ENCODE data around the gene NPFFR2. TPM values are rescaled to one million over a fixed set of nuclear protein-coding genes. Genes with fewer than 3 reads are reported as not detected.

NPFFR2 gene
- total RNA-seq, 4 donors from 2014 or later: 0.39 to 1.0 (median 0.66) TPM; not detected in 1

GRCh38 chr4:72109959-72110497 lies 78.2 kb downstream of the NPFFR2 start:
- 83% methylated on average over 2 of the region's 2 CpGs for WGBS

GRCh38 chr4:72110886-72111285 lies 79.1 kb downstream of the NPFFR2 start:
- H3K27ac ChIP-seq (replicated peaks in 1 of 4): no peak overlapping the region
- no peaks in the 10 kb centered on the region for H3K9me3 ChIP-seq
- intact Hi-C loops (cut with DNase I): no loop called here
- H3K4me1 ChIP-seq: no peaks in the 10 kb centered on the region
- TF ChIP-seq EP300 (IDR thresholded peaks at IDR 0.05): no peak
- no peak for TF ChIP-seq CTCF (IDR thresholded peaks at IDR 0.05)
- no peak for TF ChIP-seq POLR2A (IDR thresholded peaks at IDR 0.05; ENCODE audit: low read depth)
- TF ChIP-seq POLR2AphosphoS5 (IDR thresholded peaks at IDR 0.05): no peak
- whole genome bisulfite sequencing: 91% methylated on average over 1 of the region's 1 CpG
- no peaks in the 10 kb centered on the region for H3K36me3 ChIP-seq
- H3K27me3 ChIP-seq: no peaks in the 10 kb centered on the region
- H3K4me3 ChIP-seq: no peak overlapping the region
- no peak for DNase-seq (ENCODE audit: extremely low spot score)

More at GRCh38 chr4:72109959-72110497, 78.2 kb downstream of the NPFFR2 start:
- H3K27me3 ChIP-seq: no peaks in the 10 kb centered on the region
- no peaks in the 10 kb centered on the region for H3K4me1 ChIP-seq
- no peaks in the 10 kb centered on the region for H3K36me3 ChIP-seq
- TF ChIP-seq CTCF (IDR thresholded peaks at IDR 0.05) (no peak), POLR2A (IDR thresholded peaks at IDR 0.05; ENCODE audit: low read depth) (no peak), POLR2AphosphoS5 (IDR thresholded peaks at IDR 0.05) (no peak), EP300 (IDR thresholded peaks at IDR 0.05) (no peak)
- no peaks in the 10 kb centered on the region for H3K9me3 ChIP-seq
- intact Hi-C loops (cut with DNase I): no loop called here
- DNase-seq (ENCODE audit: extremely low spot score): no peak
- no peak overlapping the region for H3K4me3 ChIP-seq
- H3K27ac ChIP-seq (replicated peaks in 1 of 4): no peak overlapping the region

GRCh38 chr4:72111863-72112262 lies 80.1 kb downstream of the NPFFR2 start:
- Histone ChIP-seq H3K27me3 (no peaks in the 10 kb centered on the region), H3K4me1 (no peaks in the 10 kb centered on the region), H3K36me3 (no peaks in the 10 kb centered on the region), H3K4me3 (no peak overlapping the region), H3K9me3 (no peaks in the 10 kb centered on the region), H3K27ac (replicated peaks in 1 of 4) (no peak overlapping the region)
- DNase-seq (ENCODE audit: extremely low spot score): no peak
- TF ChIP-seq CTCF (IDR thresholded peaks at IDR 0.05) (no peak), EP300 (IDR thresholded peaks at IDR 0.05) (no peak), POLR2AphosphoS5 (IDR thresholded peaks at IDR 0.05) (no peak), POLR2A (IDR thresholded peaks at IDR 0.05; ENCODE audit: low read depth) (no peak)
- intact Hi-C loops (cut with DNase I): no loop called here

- Histone ChIP-seq H3K27me3 (no peaks in the 10 kb centered on the region), H3K27ac (replicated peaks in 1 of 4) (no peak overlapping the region), H3K9me3 (no peaks in the 10 kb centered on the region), H3K36me3 (no peaks in the 10 kb centered on the region), H3K4me1 (no peaks in the 10 kb centered on the region), H3K4me3 (no peak overlapping the region)
- TF ChIP-seq POLR2A (IDR thresholded peaks at IDR 0.05; ENCODE audit: low read depth) (no peak), EP300 (IDR thresholded peaks at IDR 0.05) (no peak), POLR2AphosphoS5 (IDR thresholded peaks at IDR 0.05) (no peak)
- intact Hi-C loops (cut with DNase I): no loop called here
- DNase-seq (ENCODE audit: extremely low spot score): no peak
- 56% methylated on average over 3 of the region's 3 CpGs for WGBS
Observed at GRCh38 chr4:72112514-72113156, 80.8 kb downstream of the NPFFR2 start.

GRCh38 chr4:72118017-72118416 lies 86.2 kb downstream of the NPFFR2 start:
- Histone ChIP-seq H3K9me3 (no peaks in the 10 kb centered on the region), H3K4me1 (no peaks in the 10 kb centered on the region), H3K36me3 (no peaks in the 10 kb centered on the region), H3K27me3 (peaks cover 0 to 10% (median 0%) of the 10 kb centered on the region in 4 donors), H3K4me3 (no peak overlapping the region), H3K27ac (replicated peaks in 1 of 4) (no peak overlapping the region)
- TF ChIP-seq POLR2A (IDR thresholded peaks at IDR 0.05; ENCODE audit: low read depth): no peak
- no peak for TF ChIP-seq EP300 (IDR thresholded peaks at IDR 0.05)
- TF ChIP-seq CTCF (IDR thresholded peaks at IDR 0.05): no peak
- TF ChIP-seq POLR2AphosphoS5 (IDR thresholded peaks at IDR 0.05): no peak
- WGBS: 85% methylated on average over 3 of the region's 3 CpGs
- intact Hi-C loops (cut with DNase I): no loop called here
- DNase-seq (ENCODE audit: extremely low spot score): no peak
